HEK293 (cell line): Measurements from ENCODE around the gene TIAM2.

Source experiments
- CTCF ChIA-PET: fragments of 350-600 bp; formaldehyde crosslinking; extraction: SDS; loops from one replicate; lab custom pipeline; 2021; ENCODE audit warnings: antibody characterized with exemption; lab: Yijun Ruan, JAX
- POLR2A ChIA-PET: fragments of 300-600 bp; formaldehyde crosslinking; extraction: SDS; loops from one replicate; lab custom pipeline; 2020; ENCODE audit warnings: antibody characterized with exemption, inconsistent platforms; lab: Yijun Ruan, JAX
- H3K27ac ChIP-seq: fragments of 200-500 bp; sonication (Bioruptor generic); 2 replicates; pipeline ENCODE4 v1.5.1; 2014; ENCODE audit warnings: low read depth, low read length, control low read depth, inconsistent platforms; ENCODE audit errors: extremely low read depth
- H3K36me3 ChIP-seq, 2 experiments: fragments of 200-500 bp in 1 of 2; sonication (Bioruptor generic) in 1 of 2; 1 replicate in 1 of 2; 2 replicates in 1 of 2; pipeline ENCODE4 v1.5.1; 2014 to 2017; ENCODE audit warnings: inconsistent platforms in 2 of 2, low read length in 2 of 2; ENCODE audit not compliant: control insufficient read depth in 2 of 2, insufficient read depth in 1 of 2
- H3K4me1 ChIP-seq: fragments of 200-500 bp; sonication (Bioruptor generic); 2 replicates; pipeline ENCODE4 v1.5.1; 2014; ENCODE audit warnings: mild to moderate bottlenecking, low read length, inconsistent platforms; ENCODE audit not compliant: control insufficient read depth, insufficient read depth
- H3K4me3 ChIP-seq: 2 replicates; pipeline ENCODE4 v1.5.1; 2011; ENCODE audit warnings: low read depth, mild to moderate bottlenecking, control low read depth, low read length, moderate library complexity
- H3K9me3 ChIP-seq: fragments of 200-500 bp; sonication (Bioruptor generic); 2 replicates; pipeline ENCODE4 v1.5.1; 2014; ENCODE audit warnings: low read depth, low read length, inconsistent platforms; ENCODE audit not compliant: control insufficient read depth, insufficient read depth
- BCL11B ChIP-seq: fragments of 450-650 bp; formaldehyde crosslinking; IDR thresholded peaks from 2 replicates; pipeline ENCODE4 v1.5.1; 2016; ENCODE audit warnings: low read depth, missing biosample characterization, missing genetic modification characterization
- FEZF1 ChIP-seq: fragments of 450-650 bp; formaldehyde crosslinking; IDR thresholded peaks from 2 replicates; pipeline ENCODE4 v1.5.1; 2016; ENCODE audit warnings: missing biosample characterization, missing genetic modification characterization
- GFI1B ChIP-seq: fragments of 450-650 bp; formaldehyde crosslinking; IDR thresholded peaks from 2 replicates; pipeline ENCODE4 v1.5.1; 2016; ENCODE audit warnings: missing biosample characterization, missing genetic modification characterization
- GLI4 ChIP-seq: fragments of 450-650 bp; formaldehyde crosslinking; IDR thresholded peaks from 2 replicates; pipeline ENCODE4 v1.5.1; 2016; ENCODE audit warnings: missing biosample characterization, missing genetic modification characterization
- GLIS1 ChIP-seq: fragments of 450-650 bp; formaldehyde crosslinking; IDR thresholded peaks from 2 replicates; pipeline ENCODE4 v1.5.1; 2016; ENCODE audit warnings: missing biosample characterization, missing genetic modification characterization
- KLF10 ChIP-seq: fragments of 450-650 bp; IDR thresholded peaks from 2 replicates; pipeline ENCODE4 v1.5.1; 2018; ENCODE audit warnings: missing biosample characterization, mild to moderate bottlenecking, missing genetic modification characterization
- KLF8 ChIP-seq: fragments of 450-650 bp; formaldehyde crosslinking; IDR thresholded peaks from 2 replicates; pipeline ENCODE4 v1.5.1; 2016; ENCODE audit warnings: missing biosample characterization, missing genetic modification characterization
- MEIS1 ChIP-seq: sonication (generic); formaldehyde crosslinking; IDR thresholded peaks from 2 replicates; pipeline ENCODE4 v1.8.1; 2022; ENCODE audit warnings: missing genetic modification reagents, mild to moderate bottlenecking, borderline replicate concordance
- PRDM6 ChIP-seq: fragments of 450-650 bp; formaldehyde crosslinking; IDR thresholded peaks from 2 replicates; pipeline ENCODE4 v1.5.1; 2017; ENCODE audit warnings: missing biosample characterization, missing genetic modification characterization
- SCRT1 ChIP-seq: fragments of 450-650 bp; formaldehyde crosslinking; IDR thresholded peaks from 2 replicates; pipeline ENCODE4 v1.5.1; 2016; ENCODE audit warnings: missing biosample characterization, missing genetic modification characterization, borderline replicate concordance
- SP3 ChIP-seq: fragments of 450-650 bp; formaldehyde crosslinking; IDR thresholded peaks from 2 replicates; pipeline ENCODE4 v1.5.1; 2016; ENCODE audit warnings: missing biosample characterization, missing genetic modification characterization
- TSHZ1 ChIP-seq: fragments of 450-650 bp; formaldehyde crosslinking; IDR thresholded peaks from 2 replicates; pipeline ENCODE4 v1.5.1; 2016; ENCODE audit warnings: missing biosample characterization, missing genetic modification characterization, borderline replicate concordance
- ZEB2 ChIP-seq: fragments of 450-650 bp; formaldehyde crosslinking; IDR thresholded peaks from 2 replicates; pipeline ENCODE4 v1.5.1; 2016; ENCODE audit warnings: missing biosample characterization, missing genetic modification characterization
- ZFP41 ChIP-seq: fragments of 450-650 bp; formaldehyde crosslinking; IDR thresholded peaks from 2 replicates; pipeline ENCODE4 v1.5.1; 2016; ENCODE audit warnings: missing biosample characterization, missing genetic modification characterization, borderline replicate concordance
- ZNF10 ChIP-seq: fragments of 450-650 bp; formaldehyde crosslinking; IDR thresholded peaks from 2 replicates; pipeline ENCODE4 v1.5.1; 2017; ENCODE audit warnings: missing biosample characterization, missing genetic modification characterization
- ZNF114 ChIP-seq: fragments of 450-650 bp; formaldehyde crosslinking; IDR thresholded peaks from 2 replicates; pipeline ENCODE4 v1.5.0; 2017; ENCODE audit warnings: missing biosample characterization, missing genetic modification characterization
- ZNF132 ChIP-seq: fragments of 450-650 bp; formaldehyde crosslinking; IDR thresholded peaks from 2 replicates; pipeline ENCODE4 v1.5.1; 2017; ENCODE audit warnings: missing biosample characterization, missing genetic modification characterization, borderline replicate concordance
- ZNF157 ChIP-seq: fragments of 450-650 bp; formaldehyde crosslinking; IDR thresholded peaks from 2 replicates; pipeline ENCODE4 v1.5.1; 2016; ENCODE audit warnings: missing biosample characterization, missing genetic modification characterization
- ZNF169 ChIP-seq: fragments of 450-650 bp; formaldehyde crosslinking; IDR thresholded peaks from 2 replicates; pipeline ENCODE4 v1.5.1; 2016; ENCODE audit warnings: missing biosample characterization, missing genetic modification characterization
- ZNF202 ChIP-seq: fragments of 450-650 bp; formaldehyde crosslinking; IDR thresholded peaks from 2 replicates; pipeline ENCODE4 v1.5.1; 2016; ENCODE audit warnings: missing biosample characterization, missing genetic modification characterization, borderline replicate concordance
- ZNF266 ChIP-seq: fragments of 450-650 bp; formaldehyde crosslinking; IDR thresholded peaks from 2 replicates; pipeline ENCODE4 v1.5.1; 2016; ENCODE audit warnings: missing biosample characterization, missing genetic modification characterization, low read depth
- ZNF433 ChIP-seq: fragments of 450-650 bp; formaldehyde crosslinking; IDR thresholded peaks from 2 replicates; pipeline ENCODE4 v1.5.1; 2016; ENCODE audit warnings: missing biosample characterization, missing genetic modification characterization, low read depth
- ZNF514 ChIP-seq: fragments of 450-650 bp; formaldehyde crosslinking; IDR thresholded peaks from 2 replicates; pipeline ENCODE4 v1.5.1; 2016; ENCODE audit warnings: missing biosample characterization, missing genetic modification characterization
- ZNF561 ChIP-seq: fragments of 450-650 bp; IDR thresholded peaks from 2 replicates; pipeline ENCODE4 v1.5.1; 2018; ENCODE audit warnings: missing biosample characterization, missing genetic modification characterization, borderline replicate concordance
- ZNF571 ChIP-seq: fragments of 450-650 bp; formaldehyde crosslinking; IDR thresholded peaks from 2 replicates; pipeline ENCODE4 v1.5.0; 2017; ENCODE audit warnings: missing biosample characterization, missing genetic modification characterization
- ZNF610 ChIP-seq: fragments of 450-650 bp; formaldehyde crosslinking; IDR thresholded peaks from 2 replicates; pipeline ENCODE4 v1.5.1; 2016; ENCODE audit warnings: missing biosample characterization, missing genetic modification characterization, borderline replicate concordance
- ZNF626 ChIP-seq: fragments of 450-650 bp; sonication (Bioruptor Pico); formaldehyde crosslinking; IDR thresholded peaks from 2 replicates; pipeline ENCODE4 v1.5.1; 2018; ENCODE audit warnings: missing biosample characterization, missing genetic modification characterization, inconsistent platforms
- ZNF629 ChIP-seq: fragments of 450-650 bp; formaldehyde crosslinking; IDR thresholded peaks from 2 replicates; pipeline ENCODE4 v1.5.1; 2017; ENCODE audit warnings: missing biosample characterization, missing genetic modification characterization
- ZNF658 ChIP-seq: fragments of 450-650 bp; formaldehyde crosslinking; IDR thresholded peaks from 2 replicates; pipeline ENCODE4; 2016; ENCODE audit warnings: missing biosample characterization, missing genetic modification characterization
- ZNF664 ChIP-seq: fragments of 450-650 bp; formaldehyde crosslinking; IDR thresholded peaks from 2 replicates; pipeline ENCODE4 v1.5.1; 2016; ENCODE audit warnings: missing biosample characterization, missing genetic modification characterization
- ZNF670 ChIP-seq: fragments of 450-650 bp; formaldehyde crosslinking; IDR thresholded peaks from 2 replicates; pipeline ENCODE4 v1.5.1; 2016; ENCODE audit warnings: missing biosample characterization, missing genetic modification characterization, low read depth
- ZNF747 ChIP-seq: fragments of 450-650 bp; formaldehyde crosslinking; IDR thresholded peaks from 2 replicates; pipeline ENCODE4 v1.5.1; 2016; ENCODE audit warnings: missing biosample characterization, missing genetic modification characterization
- ZNF830 ChIP-seq: fragments of 450-650 bp; IDR thresholded peaks from 2 replicates; pipeline ENCODE4 v1.5.0; 2018; ENCODE audit warnings: missing biosample characterization, missing genetic modification characterization, low read depth, mild to moderate bottlenecking, moderate library complexity
- TF ChIP-seq, protein P1 (sequence below): fragments of 450-650 bp; formaldehyde crosslinking; IDR thresholded peaks from 2 replicates; pipeline ENCODE4 v1.5.1; 2016; ENCODE audit warnings: missing biosample characterization, missing genetic modification characterization

Gene TIAM2

GRCh38 chr6:155085582-155086257, 90.6 kb downstream of the TIAM2 start:
- ChIA-PET CTCF (interaction anchor here (0.7 to 1.6 kb wide), 5 partner anchors 86 to 412 kb away, joined by 3 to 9 read pairs (median 4); no protein-coding TSS in a partner anchor), POLR2A (interaction anchor here (0.8 to 1.0 kb wide), 2 partner anchors 70 to 229 kb away, joined by 3 to 4 read pairs; partner anchors contain the start of gene TFB1M)
- H3K36me3 ChIP-seq, result peaks cover 0 to 6% of the 10 kb centered on the region in 2 experiments; a peak in 1 of 3 replicates
- H3K4me1 ChIP-seq, result peaks cover 8% of the 10 kb centered on the region
- H3K9me3 ChIP-seq, result no peaks in the 10 kb centered on the region
- no peak overlapping the region; the same call in 1 of the 2 replicates for H3K27ac ChIP-seq
- H3K4me3 ChIP-seq, result no peak overlapping the region
- no peak for TF ChIP-seq ZNF514
- no peak for TF ChIP-seq ZNF670
- TF ChIP-seq ZNF830 (tag by site-specific recombination), result no peak
- no peak for TF ChIP-seq GLIS1
- TF ChIP-seq ZNF571 (tag by site-specific recombination), result no peak
- TF ChIP-seq, protein P1, sequence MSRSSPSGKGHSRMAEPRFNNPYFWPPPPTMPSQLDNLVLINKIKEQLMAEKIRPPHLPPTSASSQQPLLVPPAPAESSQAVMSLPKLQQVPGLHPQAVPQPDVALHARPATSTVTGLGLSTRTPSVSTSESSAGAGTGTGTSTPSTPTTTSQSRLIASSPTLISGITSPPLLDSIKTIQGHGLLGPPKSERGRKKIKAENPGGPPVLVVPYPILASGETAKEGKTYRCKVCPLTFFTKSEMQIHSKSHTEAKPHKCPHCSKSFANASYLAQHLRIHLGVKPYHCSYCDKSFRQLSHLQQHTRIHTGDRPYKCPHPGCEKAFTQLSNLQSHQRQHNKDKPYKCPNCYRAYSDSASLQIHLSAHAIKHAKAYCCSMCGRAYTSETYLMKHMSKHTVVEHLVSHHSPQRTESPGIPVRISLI, result no peak
- TF ChIP-seq KLF10, result 0 out of 2 replicates have a peak, but pooled peaks have one; percentile 27
- 0 out of 2 replicates have a peak, but pooled peaks have one; percentile 30 for TF ChIP-seq ZEB2 (tag by site-specific recombination)
- TF ChIP-seq ZNF157 (tag by site-specific recombination), result no peak
- TF ChIP-seq ZNF266 (tag by site-specific recombination), result no peak
- peak; percentile 98 for TF ChIP-seq MEIS1
- no peak for TF ChIP-seq GFI1B (tag by site-specific recombination)
- TF ChIP-seq TSHZ1 (tag by site-specific recombination), result no peak; the same call in 1 of the 2 replicates
- TF ChIP-seq ZFP41 (tag by site-specific recombination), result no peak
- TF ChIP-seq ZNF132 (tag by site-specific recombination), result no peak
- no peak for TF ChIP-seq BCL11B (tag by site-specific recombination)
- TF ChIP-seq ZNF433 (tag by site-specific recombination), result no peak
- TF ChIP-seq ZNF629 (tag by site-specific recombination), result peak; percentile 50; the same call in 1 of the 2 replicates
- TF ChIP-seq FEZF1 (tag by site-specific recombination), result peak; percentile 13; the same call in 1 of the 2 replicates
- peak; percentile 53 for TF ChIP-seq PRDM6
- no peak for TF ChIP-seq ZNF169
- no peak for TF ChIP-seq ZNF747 (tag by site-specific recombination)
- peak; percentile 63 for TF ChIP-seq ZNF10 (tag by site-specific recombination)
- no peak; the same call in 1 of the 2 replicates for TF ChIP-seq SP3 (tag by site-specific recombination)
- no peak for TF ChIP-seq ZNF626 (tag by site-specific recombination)
- 0 out of 2 replicates have a peak, but pooled peaks have one; percentile 37 for TF ChIP-seq KLF8
- no peak for TF ChIP-seq ZNF114 (tag by site-specific recombination)
- no peak for TF ChIP-seq GLI4 (tag by site-specific recombination)
- no peak for TF ChIP-seq ZNF202 (tag by site-specific recombination)
- TF ChIP-seq ZNF664 (tag by site-specific recombination), result no peak
- TF ChIP-seq SCRT1 (tag by site-specific recombination), result no peak
- TF ChIP-seq ZNF658 (tag by site-specific recombination), result no peak
- no peak for TF ChIP-seq ZNF561 (tag by site-specific recombination)
- TF ChIP-seq ZNF610 (tag by site-specific recombination), result no peak
